ENCODE data around the gene HBD.
"Not testable (repeated sequence)": the region's sequence is repeated elsewhere in the genome, so short reads cannot be mapped to it uniquely, and the experiment has no call there.

The HBD gene

DNA sequence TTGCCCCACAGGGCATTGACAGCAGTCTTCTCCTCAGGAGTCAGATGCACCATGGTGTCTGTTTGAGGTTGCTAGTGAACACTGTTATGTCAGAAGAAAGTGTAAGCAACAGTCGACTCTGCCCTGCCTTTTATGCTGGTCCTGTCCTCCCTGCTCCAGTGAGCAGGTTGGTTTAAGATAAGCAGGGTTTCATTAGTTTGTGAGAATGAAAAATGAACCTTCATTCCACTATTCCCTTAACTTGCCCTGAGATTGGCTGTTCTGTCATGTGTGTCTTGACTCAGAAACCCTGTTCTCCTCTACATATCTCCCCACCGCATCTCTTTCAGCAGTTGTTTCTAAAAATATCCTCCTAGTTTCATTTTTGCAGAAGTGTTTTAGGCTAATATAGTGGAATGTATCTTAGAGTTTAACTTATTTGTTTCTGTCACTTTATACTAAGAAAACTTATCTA lies at the start of gene HBD:
HBD (minus strand) TSS at position 103 of the 454 bp plus-strand sequence; CDS start at position 53, 50 bp downstream.
- no peak for DNase-seq

DNA sequence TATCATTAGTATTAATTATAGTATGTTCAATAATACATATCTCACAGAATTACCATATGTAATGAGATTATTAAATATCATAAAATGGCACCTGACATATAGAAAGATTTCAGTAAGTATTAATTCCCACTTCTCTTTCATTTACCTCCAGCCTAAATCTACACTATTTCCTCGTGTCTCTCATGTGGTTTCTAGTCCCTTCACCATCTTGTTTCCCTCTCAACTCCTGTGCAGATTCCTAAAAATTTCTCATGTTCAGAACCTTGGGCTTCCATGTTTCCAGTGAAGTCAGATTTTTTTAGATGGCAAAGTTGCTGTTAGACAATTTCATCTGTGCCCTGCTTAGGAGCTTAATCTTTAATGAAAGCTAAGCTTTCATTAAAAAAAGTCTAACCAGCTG lies 49.6 kb upstream of the HBD start:
- DNase-seq = no peak

DNA sequence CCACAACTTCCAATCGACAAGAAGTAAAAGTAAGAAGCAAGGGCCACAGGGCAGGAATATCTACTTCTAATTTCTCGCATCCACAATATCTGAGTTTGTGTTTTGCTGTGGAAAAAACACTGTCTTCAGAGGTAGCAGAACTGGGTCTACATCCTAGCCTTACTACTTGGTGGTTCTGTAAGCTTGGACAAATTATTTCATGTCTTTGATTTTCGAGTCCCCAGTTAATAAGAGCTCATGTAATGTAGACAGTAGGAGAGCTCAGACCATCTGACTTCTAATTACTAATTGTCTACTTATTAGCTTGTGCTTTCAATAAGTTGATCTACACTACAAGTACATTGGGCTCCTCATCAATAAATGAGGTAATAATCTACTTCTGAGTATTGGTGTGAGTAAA lies 48.8 kb upstream of the HBD start:
- DNase-seq = no peak

DNA sequence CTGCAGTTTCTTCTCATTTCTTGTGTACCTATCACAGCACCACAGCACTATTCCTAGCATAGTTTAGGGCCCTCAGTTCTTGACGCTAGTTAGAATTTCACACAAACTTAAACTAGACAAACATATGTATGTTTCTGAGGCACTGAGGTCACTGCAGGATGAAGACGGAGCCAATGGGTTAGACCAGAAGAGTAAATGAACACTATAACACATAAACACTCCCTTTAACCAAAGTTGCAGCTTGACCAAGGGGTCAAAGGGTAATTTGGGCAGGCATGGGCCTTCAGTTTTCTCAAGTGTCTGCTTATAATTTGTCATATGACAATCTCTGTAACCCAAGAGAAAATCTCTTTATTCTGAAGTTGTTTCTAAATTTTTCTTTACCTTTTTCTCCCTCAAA lies 48.3 kb upstream of the HBD start:
- no peak for DNase-seq

DNA sequence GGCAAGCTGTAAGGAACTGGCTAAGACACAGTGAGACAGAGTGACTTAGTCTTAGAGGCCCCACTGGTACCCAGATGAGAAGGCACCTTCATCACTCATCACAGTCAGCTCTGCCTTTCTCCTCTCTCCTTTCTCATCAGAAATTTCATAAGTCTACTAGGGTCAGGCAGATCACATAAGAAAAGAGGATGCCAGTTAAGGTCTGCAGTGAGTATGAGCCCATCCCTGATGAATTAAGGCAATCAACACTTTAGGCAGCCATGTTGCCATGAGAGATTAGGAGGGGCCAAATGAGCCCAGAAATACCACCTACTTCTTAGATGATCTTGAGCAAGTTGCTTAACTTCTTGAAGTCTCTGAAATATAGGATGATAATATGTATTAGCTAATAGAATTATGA lies 47.3 kb upstream of the HBD start:
- no peak for DNase-seq

DNA sequence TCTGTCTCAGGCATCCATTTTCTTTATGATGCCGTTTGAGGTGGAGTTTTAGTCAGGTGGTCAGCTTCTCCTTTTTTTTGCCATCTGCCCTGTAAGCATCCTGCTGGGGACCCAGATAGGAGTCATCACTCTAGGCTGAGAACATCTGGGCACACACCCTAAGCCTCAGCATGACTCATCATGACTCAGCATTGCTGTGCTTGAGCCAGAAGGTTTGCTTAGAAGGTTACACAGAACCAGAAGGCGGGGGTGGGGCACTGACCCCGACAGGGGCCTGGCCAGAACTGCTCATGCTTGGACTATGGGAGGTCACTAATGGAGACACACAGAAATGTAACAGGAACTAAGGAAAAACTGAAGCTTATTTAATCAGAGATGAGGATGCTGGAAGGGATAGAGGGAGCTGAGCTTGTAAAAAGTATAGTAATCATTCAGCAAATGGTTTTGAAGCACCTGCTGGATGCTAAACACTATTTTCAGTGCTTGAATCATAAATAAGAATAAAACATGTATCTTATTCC lies 46.4 kb upstream of the HBD start:
- DNase-seq = peak; percentile 44

DNA sequence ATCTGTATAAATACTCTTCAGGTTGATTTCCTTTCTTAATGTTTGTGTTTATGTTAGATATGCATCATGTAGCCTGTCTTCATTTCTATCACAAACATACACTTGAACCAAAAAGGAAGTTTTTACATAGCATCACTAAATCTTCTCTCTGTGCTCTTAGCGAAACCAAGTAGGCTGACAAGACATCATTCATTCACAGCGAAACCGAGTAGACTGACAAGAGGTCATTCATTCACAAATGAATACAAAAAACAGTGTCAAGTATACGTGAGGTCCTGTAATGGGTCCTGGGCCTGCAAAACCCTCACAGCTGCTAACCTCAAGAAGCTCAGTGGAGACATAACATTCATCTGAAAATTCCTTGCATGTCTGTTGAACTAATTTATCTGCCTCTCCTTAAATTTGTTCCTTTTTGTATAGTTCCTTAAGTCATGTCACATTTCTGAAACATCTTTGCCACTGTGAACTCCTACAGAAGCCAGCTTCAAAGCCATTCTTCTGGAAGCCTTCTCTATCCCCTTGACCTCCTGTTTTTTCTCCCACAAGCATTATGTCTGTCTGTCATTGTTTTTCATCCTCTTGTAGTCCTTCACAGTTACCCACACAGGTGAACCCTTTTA lies 45.3 kb upstream of the HBD start:
- no peak for DNase-seq

DNA sequence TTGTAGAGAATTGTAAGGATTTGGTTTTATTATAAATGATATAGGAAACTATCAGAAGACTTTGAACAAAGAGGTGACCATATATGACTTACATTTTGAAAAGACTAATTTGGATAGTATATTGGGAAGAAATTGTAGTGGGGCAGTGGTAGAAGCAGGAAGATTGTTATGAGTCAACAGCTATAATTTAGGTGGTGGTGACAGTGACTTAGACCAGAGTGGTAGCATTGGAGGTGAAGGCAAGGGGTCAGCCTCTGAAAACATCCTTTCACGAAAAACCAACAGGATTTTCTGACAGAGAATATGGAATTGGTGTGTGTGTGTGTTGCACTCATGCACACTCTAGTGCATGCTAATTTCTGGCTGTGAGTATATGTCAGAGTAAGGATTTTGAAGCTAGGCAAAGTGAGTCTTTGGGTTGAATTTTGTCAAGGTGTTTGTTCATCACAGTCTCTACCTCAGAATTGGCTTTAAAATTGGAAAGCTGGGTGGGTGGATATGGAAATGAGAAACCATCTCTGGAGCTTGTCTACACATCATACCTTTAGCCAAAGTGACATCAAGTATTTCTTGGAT lies 43.6 kb upstream of the HBD start:
- DNase-seq = no peak

DNA sequence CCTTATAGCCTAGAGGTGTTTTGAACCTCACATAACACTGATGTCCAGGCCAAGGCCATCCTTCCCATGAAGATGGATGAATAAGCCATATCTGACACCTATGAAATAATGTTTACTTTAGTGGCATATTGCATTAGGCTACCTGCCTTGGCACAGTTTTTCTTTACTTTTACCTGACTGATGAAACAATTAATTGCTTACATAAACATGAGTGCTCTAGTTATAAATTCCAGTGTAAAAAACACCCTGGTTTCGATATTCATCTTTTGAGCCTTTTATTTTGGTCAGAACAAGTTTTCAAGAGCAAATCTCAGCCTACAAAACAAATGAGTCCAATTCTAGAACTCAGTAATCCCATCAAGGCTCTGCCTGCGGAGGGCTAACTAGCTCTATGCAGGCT lies 42.4 kb upstream of the HBD start:
- DNase-seq = no peak

DNA sequence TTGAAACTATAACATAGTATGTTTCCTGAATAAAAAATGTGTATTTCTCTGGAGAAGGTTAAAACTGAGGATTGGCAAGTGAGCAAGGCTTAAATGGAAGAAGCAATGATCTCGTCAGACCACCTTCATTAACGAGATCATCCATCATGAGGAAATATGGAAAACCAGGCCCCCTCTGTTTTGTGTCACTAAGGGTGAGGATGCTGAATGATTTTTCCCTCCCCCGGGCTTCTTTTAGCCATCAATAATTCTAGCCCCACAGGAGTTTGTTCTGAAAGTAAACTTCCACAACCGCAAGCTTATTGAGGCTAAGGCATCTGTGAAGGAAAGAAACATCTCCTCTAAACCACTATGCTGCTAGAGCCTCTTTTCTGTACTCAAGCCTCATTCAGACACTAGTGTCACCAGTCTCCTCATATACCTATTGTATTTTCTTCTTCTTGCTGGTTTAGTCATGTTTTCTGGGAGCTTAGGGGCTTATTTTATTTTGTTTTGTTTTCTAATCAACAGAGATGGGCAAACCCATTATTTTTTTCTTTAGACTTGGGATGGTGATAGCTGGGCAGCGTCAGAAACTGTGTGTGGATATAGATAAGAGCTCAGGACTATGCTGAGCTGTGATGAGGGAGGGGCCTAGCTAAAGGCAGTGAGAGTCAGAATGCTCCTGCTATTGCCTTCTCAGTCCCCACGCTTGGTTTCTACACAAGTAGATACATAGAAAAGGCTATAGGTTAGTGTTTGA lies 41.3 kb upstream of the HBD start:
- DNase-seq = no peak

DNA sequence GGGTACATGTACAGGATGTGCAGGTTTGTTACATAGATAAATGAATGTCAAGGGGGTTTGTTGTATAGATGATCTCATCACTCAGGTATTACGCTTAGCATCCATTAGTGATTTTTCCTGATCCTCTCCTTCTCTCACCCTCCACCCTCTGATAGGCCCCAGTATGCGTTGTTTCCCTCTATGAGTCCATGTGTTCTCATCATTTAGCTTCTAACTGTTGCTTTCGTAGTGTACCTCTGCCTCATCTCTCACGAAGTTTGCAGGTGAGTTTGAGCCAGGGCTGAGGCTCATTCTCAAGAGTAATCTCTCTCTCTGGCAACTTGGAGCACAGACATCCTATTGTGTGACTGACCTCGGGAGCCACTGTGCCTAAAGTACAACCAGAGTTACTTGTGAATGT lies 40.1 kb upstream of the HBD start:
- DNase-seq = no peak

DNA sequence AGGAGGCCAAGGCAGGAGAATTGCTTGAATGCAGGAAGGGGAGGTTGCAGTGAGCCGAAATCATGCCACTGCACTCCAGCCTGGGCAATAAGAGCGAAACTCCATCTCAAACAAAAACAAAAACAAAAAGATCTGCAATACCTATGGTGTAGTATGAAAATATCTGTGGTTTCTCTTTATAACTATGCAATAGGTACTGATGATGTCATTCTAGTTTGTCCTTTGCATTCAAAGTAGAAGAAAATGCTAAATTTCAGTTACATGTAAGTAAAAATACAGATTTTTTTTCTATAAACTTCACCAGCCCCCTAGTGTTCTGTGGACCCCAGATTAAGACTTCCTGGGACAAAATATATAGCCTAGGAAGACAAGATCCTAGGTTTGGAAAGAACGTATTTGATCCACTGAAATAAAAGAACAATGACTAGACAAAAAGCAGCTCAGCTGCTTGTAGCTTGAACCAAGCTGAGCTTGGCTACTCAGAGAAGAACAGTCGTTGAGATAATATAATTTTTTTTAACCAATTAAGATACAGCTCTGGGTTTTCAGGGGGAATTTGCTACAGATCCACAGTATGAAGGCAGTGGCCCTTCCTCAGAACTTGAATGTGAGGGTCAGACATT lies 38.2 kb upstream of the HBD start:
- no peak for DNase-seq

DNA sequence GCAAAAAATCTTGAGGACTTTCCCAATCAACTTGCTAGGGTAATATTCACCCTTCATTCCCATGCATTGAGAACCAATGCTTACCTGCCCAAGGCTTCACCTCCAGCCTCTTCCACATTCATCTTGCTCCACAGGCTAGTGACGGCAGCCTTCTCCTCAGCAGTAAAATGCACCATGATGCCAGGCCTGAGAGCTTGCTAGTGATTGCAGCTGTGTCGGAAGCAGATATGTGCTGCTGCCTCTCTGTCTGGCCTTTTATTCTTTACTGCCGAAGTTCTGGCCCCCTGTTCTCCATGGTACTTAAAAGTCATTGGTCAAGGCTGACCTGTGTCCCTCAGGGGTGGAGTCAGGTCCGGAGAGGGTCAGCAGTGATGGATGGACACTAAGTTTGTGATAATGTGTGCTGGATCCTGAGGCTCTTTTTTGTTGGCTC lies 35.4 kb upstream of the HBD start, which contains the start of gene HBE1:
HBE1 (minus strand) TSS at position 231 of the 433 bp plus-strand sequence; CDS start at position 176, 55 bp downstream.
- no peak for DNase-seq

DNA sequence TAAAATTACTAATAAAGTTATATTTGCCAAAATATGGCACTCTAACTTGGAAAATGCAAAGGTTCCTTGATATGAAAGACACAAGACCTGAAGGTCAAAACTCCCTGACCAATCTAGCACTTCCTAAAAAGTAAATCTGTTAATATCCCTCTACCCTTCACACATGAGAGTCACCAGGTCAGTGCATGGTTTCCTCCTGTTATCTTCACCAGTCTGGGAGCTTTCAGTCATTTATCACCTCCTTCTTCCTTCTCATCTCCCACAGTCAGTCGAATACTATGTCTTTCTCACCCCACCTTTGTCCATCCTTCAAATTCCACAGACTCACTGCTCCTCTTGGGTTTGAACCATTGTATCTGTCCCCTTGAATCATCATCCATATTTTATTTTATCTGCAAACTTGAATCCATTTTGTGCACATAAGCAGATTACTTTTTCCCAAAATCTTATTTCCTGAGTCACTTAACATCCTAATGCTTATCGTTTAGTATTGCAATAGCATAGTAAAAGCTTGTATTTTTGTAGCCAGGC lies 32.8 kb upstream of the HBD start:
- no peak for DNase-seq

DNA sequence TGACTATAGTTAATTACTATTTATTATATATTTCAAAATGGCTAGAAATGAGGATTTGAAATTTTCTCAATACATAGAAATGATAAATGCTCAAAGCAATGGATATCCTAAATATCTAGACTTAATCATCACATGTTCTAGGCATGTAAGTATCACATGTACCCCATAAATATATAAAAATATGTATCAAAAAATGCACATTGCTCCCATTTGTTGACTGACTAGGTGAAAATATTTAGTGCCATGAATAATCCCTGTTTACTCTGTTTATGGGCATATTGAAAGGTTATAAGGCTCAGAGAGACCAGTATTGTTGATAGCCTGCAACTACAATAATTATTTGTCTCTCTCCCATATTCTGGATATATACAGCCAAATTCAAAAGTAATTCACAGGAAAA lies 32.3 kb upstream of the HBD start:
- no peak for DNase-seq

DNA sequence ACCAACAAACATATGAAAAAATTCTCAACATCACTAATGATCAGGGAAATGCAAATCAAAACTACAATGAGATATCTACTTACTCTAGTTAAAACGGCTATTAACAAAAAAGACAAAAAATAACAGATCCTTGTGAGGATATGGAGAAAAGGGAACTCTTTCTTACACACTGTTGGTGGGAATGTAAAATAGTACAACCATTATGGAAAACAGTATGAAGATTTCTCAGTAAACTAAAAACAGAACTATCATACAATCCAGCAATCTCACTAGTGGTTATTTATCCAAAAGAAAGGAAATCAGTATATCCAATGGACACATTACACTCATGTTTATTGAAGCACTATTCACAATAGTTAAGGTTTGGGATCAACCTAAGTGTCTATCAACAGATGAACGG lies 31.5 kb upstream of the HBD start:
- DNase-seq = no peak

DNA sequence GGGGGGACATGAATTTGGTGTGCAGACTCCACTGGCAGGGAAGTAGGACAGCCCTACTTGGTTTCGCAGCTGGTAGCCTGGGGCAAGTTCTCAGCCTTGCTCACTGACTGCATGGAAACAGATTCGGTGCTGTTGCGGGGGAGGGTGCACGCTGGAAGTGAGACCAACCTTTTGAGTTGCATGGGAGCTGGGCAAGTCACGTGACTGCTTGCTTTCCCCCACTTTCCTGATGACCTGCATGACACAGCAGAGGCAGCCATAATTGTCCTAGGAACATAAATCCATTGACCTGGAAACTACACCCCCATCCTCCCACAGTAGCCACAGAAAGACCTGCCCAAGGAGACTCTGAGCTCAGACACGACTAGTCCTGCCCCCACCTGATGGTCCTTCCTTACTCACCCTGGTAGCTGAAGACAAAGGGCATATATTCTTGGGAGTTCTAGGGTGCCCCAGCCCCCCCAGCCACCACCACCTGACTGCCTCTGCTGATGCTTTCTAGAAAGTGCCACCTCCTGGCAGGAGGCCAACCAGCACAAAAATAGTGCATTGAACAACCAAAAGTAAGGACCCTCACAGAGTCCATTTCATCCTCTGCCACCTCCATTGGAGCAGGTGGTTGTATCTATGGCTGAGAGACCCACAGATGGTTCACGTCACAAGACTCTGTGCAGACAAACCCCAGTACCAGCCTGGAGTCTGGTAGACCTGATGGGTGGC lies 24.4 kb upstream of the HBD start:
- DNase-seq = no peak

DNA sequence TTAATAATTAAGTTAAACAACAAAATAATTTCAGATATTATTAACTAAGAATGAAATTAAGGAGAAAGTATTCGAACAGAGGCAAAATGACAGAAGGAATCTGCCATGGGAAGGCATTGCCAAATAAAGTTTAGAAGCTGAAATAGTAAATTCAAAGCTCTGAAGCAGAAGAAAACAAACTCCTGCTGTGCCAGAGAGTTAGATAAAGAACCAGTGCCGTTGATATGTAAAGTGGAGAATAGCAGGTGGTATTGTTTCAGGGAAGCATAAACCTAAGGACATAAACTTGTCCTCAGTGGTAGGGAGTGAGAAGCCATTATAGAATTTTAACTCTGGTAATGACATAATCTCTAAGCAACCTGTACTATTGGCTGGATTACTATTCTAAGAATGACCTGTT lies 23.0 kb upstream of the HBD start:
- DNase-seq = no peak

DNA sequence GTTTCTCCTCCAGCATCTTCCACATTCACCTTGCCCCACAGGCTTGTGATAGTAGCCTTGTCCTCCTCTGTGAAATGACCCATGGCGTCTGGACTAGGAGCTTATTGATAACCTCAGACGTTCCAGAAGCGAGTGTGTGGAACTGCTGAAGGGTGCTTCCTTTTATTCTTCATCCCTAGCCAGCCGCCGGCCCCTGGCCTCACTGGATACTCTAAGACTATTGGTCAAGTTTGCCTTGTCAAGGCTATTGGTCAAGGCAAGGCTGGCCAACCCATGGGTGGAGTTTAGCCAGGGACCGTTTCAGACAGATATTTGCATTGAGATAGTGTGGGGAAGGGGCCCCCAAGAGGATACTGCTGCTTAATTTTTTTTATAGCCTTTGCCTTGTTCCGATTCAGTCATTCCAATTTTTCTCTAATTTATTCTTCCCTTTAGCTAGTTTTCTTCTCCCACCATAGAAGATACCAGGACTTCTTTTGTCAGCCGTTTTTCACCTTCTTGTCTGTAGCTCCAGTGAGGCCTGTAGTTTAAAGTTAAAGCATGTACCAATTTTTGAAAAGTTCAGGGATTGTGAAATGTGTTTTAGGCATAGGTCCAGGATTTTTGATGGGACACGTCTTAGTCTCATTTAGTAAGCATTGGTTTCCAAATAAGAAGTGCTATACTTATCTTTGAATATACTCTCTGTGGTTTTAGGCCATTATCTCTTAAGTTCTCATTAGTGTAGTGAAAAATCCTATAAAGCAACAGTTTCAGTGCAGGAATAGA lies 20.5 kb upstream of the HBD start, which contains the start of gene HBG2:
HBG2 (minus strand) TSS at position 136 of the 768 bp plus-strand sequence; CDS start at position 83, 53 bp downstream.
- DNase-seq = not testable (repeated sequence)

DNA sequence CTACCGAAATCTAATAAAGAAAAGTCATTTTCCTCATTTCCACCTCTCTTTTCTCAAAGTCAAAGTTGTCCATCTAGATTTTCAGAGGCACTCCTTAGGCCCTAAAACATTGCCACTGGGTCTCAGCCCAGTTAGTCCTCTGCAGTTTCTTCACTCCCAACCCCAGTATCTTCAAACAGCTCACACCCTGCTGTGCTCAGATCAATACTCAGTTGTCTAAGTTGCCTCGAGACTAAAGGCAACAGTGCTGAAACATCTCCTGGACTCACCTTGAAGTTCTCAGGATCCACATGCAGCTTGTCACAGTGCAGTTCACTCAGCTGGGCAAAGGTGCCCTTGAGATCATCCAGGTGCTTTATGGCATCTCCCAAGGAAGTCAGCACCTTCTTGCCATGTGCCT lies 19.7 kb upstream of the HBD start:
- not testable (repeated sequence) for DNase-seq

DNA sequence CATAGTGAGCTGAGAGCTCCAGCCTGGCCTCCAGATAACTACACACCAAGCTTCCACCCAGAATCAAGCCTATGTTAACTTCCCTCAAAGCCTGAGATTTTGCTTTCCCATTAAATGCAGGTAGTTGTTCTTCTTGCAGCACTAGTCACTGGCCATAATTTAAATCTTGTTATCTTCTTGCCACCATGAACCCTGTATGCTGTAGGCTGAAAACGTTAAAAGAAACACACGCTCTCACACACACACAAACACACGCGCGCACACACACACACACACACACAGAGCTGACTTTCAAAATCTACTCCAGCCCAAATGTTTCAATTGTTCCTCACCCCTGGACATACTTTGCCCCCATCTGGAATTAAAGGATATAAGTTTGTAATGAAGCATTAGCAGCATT lies 19.2 kb upstream of the HBD start:
- not testable (repeated sequence) for DNase-seq

DNA sequence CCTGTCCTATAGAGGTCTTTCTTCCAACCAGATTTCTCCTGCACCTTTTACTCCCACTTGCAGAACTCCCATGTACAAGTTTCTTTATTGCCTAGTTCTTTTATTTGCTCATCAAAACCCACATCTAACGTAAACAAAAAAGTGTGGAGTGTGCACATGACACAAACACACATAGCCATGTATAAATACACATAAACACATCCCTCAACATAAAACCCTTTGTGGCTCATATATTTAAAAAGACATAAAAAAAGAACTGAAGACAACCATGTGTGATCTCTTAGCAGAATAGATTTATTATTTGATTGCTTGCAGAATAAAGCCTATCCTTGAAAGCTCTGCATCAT lies 18.6 kb upstream of the HBD start:
- DNase-seq = no peak
